K562 (cell line): Measurements from ENCODE around the gene HOXB8. TPM values are rescaled to one million over a fixed set of nuclear protein-coding genes. Genes with fewer than 3 reads are reported as not detected.

Experiments
- ATAC-seq: fragments of 200-7000 bp; cut with Tn5 transposase; 3 replicates; pipeline ENCODE4 v1.9.1; 2020; ENCODE audit warnings: moderate library complexity
- BruUV-seq: library from RNA; stranded (reverse); fragments of 400-500 nt; replicated peaks from 2 replicates; lab custom pipeline; 2021; lab: Mats Ljungman, UMichigan
- CTCF ChIA-PET: fragments of 300-600 bp; formaldehyde crosslinking; extraction: SDS; loops from one replicate; lab custom pipeline; 2021; ENCODE audit warnings: low intra/inter-chr PET ratio; lab: Yijun Ruan, JAX
- POLR2A ChIA-PET: fragments of 300-600, 350-650 bp; sonication (Branson Sonifier 250); formaldehyde crosslinking; extraction: SDS; loops from one replicate; lab custom pipeline; 2021; ENCODE audit warnings: antibody characterized with exemption, inconsistent platforms; lab: Yijun Ruan, JAX
- DNase-seq, 4 experiments: peaks; one replicate each; pipeline versions ENCODE4 v3.0.0 to v3.0.0-alpha.2; 2011 to 2018; ENCODE audit warnings: low spot score in 3 of 4, mixed read lengths in 3 of 4; ENCODE audit errors: extremely low read depth in 1 of 4
- FAIRE-seq: peaks from 2 replicates; lab custom pipeline; 2011; peaks lifted over from hg19 to GRCh38; lab: Jason Lieb, UNC
- H2AFZ ChIP-seq: 2 replicates; pipeline ENCODE4 v1.6.0; 2011; ENCODE audit warnings: low read depth, low read length, control low read depth, inconsistent platforms
- H3K27ac ChIP-seq: fragments of 200-600 bp; 3 replicates; pipeline ENCODE4 v1.8.0; 2011; ENCODE audit warnings: low read depth, mild to moderate bottlenecking, control low read depth, inconsistent platforms, low read length, moderate library complexity, mixed read lengths; ENCODE audit errors: extremely low read depth
- H3K27me3 ChIP-seq, 2 experiments: fragments of 300-600 bp in 1 of 2; 2 replicates in 1 of 2; 3 replicates in 1 of 2; pipeline versions ENCODE4 v1.6.0 to v1.8.0; 2011; ENCODE audit warnings: inconsistent platforms in 2 of 2, low read length in 2 of 2, mild to moderate bottlenecking in 1 of 2, mixed read lengths in 1 of 2, moderate library complexity in 1 of 2; ENCODE audit not compliant: control insufficient read depth in 2 of 2, insufficient read depth in 2 of 2
- H3K36me3 ChIP-seq: fragments of 300-600 bp; 3 replicates; pipeline ENCODE4 v1.8.0; 2011; ENCODE audit warnings: mild to moderate bottlenecking, low read length, inconsistent platforms; ENCODE audit not compliant: control insufficient read depth, insufficient read depth
- H3K4me1 ChIP-seq, 2 experiments: fragments of 200-600 bp in 1 of 2; replicated peaks in 1 of 2; 2 replicates in 1 of 2; 3 replicates in 1 of 2; pipeline versions ENCODE4 v1.5.1 to v1.8.0; 2011; ENCODE audit warnings: inconsistent platforms in 2 of 2, low read length in 2 of 2, mild to moderate bottlenecking in 1 of 2, mixed read lengths in 1 of 2, moderate library complexity in 1 of 2; ENCODE audit not compliant: control insufficient read depth in 2 of 2, insufficient read depth in 2 of 2
- H3K4me2 ChIP-seq: 2 replicates; pipeline ENCODE4 v1.6.1; 2011; ENCODE audit warnings: low read length, control low read depth, inconsistent platforms, mixed read lengths; ENCODE audit not compliant: insufficient read depth
- H3K4me3 ChIP-seq: fragments of 200-600 bp; sonication (generic), shearing (Covaris generic); 2 replicates; pipeline ENCODE4 v1.5.1; 2016; ENCODE audit warnings: control low read depth, inconsistent platforms
- H3K79me2 ChIP-seq: fragments of 200-600 bp; 3 replicates; pipeline ENCODE4 v1.8.0; 2011; ENCODE audit warnings: low read length, inconsistent platforms; ENCODE audit not compliant: control insufficient read depth, insufficient read depth
- H3K9ac ChIP-seq, 2 experiments: 2 replicates each; pipeline versions ENCODE4 v1.6.0 to v1.6.1; 2011; ENCODE audit warnings: low read depth in 2 of 2, low read length in 2 of 2, control low read depth in 1 of 2, inconsistent platforms in 1 of 2, mild to moderate bottlenecking in 1 of 2, mixed read lengths in 1 of 2; ENCODE audit not compliant: insufficient read depth in 1 of 2
- H3K9me1 ChIP-seq: one replicate; pipeline ENCODE4 v1.6.0; 2011; ENCODE audit warnings: inconsistent platforms, mild to moderate bottlenecking, low read length, moderate library complexity; ENCODE audit not compliant: control insufficient read depth, insufficient read depth
- H3K9me3 ChIP-seq: replicated peaks from 2 replicates; pipeline ENCODE4 v1.5.1; 2011; ENCODE audit warnings: low read depth, low read length, inconsistent platforms; ENCODE audit not compliant: control insufficient read depth, insufficient read depth
- H4K20me1 ChIP-seq: replicated peaks from 2 replicates; pipeline ENCODE4 v1.6.1; 2011; ENCODE audit warnings: low read length, inconsistent platforms, mixed read lengths; ENCODE audit not compliant: control insufficient read depth, insufficient read depth
- WGBS: fragments of 100-300 bp; shearing (Covaris generic); methylation state at CpG from one replicate; pipeline ENCODE4 v1.1.6; 2016; ENCODE audit warnings: low coverage, mixed read lengths; ENCODE audit not compliant: insufficient coverage; ENCODE audit errors: missing lambda C conversion rate; 5-methylcytosine and 5-hydroxymethylcytosine counted together
- in situ Hi-C: fragments of 300-500 bp; cut with MboI; formaldehyde crosslinking; loops from 4 replicates; pipeline ENCODE4 v1.15.0; 2018; ENCODE audit warnings: inconsistent platforms, mixed read lengths
- intact Hi-C: fragments of 100-400 bp; cut with micrococcal nuclease; formaldehyde crosslinking; loops from 2 replicates; pipeline ENCODE4 v1.14.2; 2022
- polyA plus RNA-seq, 8 experiments: library from polyadenylated mRNA; depleted of rRNA in 4 of 8; stranded (reverse) in 5 of 8; unstranded in 3 of 8; fragments of >200 nt; fragmentation: Nextera tagmentation in 2 of 8; fragmentation: Illumina TruSeq in 1 of 8; extraction: Ambion mirVana in 2 of 8; extraction: Trizol in 1 of 8; gene quantifications; 2 replicates each; pipeline versions ENCODE4 v1.2.1 to v1.2.3, GENCODE V29; 2011 to 2014; ENCODE audit warnings: inconsistent platforms in 1 of 8, missing spikeins in 1 of 8
- total RNA-seq, 7 experiments: library from RNA; depleted of rRNA in 6 of 7; stranded (reverse); fragments of >200 nt in 6 of 7; fragmentation: Illumina TruSeq in 2 of 7; extraction: Trizol in 2 of 7; gene quantifications; 2 replicates each; pipeline versions ENCODE4 v1.2.1 to v1.2.3, GENCODE V29; 2011 to 2021; ENCODE audit warnings: low replicate concordance in 1 of 7
- TF ChIP-seq, protein P1 (sequence below), 2 experiments: fragments of 450-650 bp; formaldehyde crosslinking in 1 of 2; IDR thresholded peaks; 2 replicates each; pipeline versions ENCODE4 v1.4.0 to v1.6.1; 2014 to 2020; ENCODE audit warnings: mild to moderate bottlenecking in 2 of 2, borderline replicate concordance in 1 of 2, low read depth in 1 of 2

Gene HOXB8
- total and polyA plus RNA-seq, 9 of the 15 experiments (the other 6 are each of a cell fraction or from before 2014, with no cell fraction given), result 0.52 to 23.8 (median 3.6) TPM

GRCh38 chr17:48598736-48599135 lies 16.4 kb downstream of the HOXB8 start:
- no peak overlapping the region; a peak in 1 of 4 replicates for H3K9ac ChIP-seq
- no peak overlapping the region for H2AFZ ChIP-seq
- 47% methylated on average over 7 of the region's 7 CpGs for WGBS
- no TSS peak for BruUV-seq
- no peaks in the 10 kb centered on the region; the same call in 2 of the 3 replicates for H3K36me3 ChIP-seq
- H4K20me1 ChIP-seq, result no peaks in the 10 kb centered on the region; the same call in 1 of the 2 replicates
- intact Hi-C loops (no loop called here), in situ Hi-C loops (no loop called here)
- TF ChIP-seq, protein P1, sequence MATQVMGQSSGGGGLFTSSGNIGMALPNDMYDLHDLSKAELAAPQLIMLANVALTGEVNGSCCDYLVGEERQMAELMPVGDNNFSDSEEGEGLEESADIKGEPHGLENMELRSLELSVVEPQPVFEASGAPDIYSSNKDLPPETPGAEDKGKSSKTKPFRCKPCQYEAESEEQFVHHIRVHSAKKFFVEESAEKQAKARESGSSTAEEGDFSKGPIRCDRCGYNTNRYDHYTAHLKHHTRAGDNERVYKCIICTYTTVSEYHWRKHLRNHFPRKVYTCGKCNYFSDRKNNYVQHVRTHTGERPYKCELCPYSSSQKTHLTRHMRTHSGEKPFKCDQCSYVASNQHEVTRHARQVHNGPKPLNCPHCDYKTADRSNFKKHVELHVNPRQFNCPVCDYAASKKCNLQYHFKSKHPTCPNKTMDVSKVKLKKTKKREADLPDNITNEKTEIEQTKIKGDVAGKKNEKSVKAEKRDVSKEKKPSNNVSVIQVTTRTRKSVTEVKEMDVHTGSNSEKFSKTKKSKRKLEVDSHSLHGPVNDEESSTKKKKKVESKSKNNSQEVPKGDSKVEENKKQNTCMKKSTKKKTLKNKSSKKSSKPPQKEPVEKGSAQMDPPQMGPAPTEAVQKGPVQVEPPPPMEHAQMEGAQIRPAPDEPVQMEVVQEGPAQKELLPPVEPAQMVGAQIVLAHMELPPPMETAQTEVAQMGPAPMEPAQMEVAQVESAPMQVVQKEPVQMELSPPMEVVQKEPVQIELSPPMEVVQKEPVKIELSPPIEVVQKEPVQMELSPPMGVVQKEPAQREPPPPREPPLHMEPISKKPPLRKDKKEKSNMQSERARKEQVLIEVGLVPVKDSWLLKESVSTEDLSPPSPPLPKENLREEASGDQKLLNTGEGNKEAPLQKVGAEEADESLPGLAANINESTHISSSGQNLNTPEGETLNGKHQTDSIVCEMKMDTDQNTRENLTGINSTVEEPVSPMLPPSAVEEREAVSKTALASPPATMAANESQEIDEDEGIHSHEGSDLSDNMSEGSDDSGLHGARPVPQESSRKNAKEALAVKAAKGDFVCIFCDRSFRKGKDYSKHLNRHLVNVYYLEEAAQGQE (IDR thresholded peaks at IDR 0.05; ENCODE audit: borderline replicate concordance), result no peak
- TF ChIP-seq, protein P1 (CRISPR knock-in tag; IDR thresholded peaks at IDR 0.05; ENCODE audit: low read depth), result no peak
- no peak for DNase-seq
- FAIRE-seq, result peak; percentile 11
- CTCF ChIA-PET, result no interaction called here
- H3K27me3 ChIP-seq, result no peaks in the 10 kb centered on the region
- no peaks in the 10 kb centered on the region for H3K9me3 ChIP-seq
- H3K9me1 ChIP-seq, result no peaks in the 10 kb centered on the region
- H3K4me3 ChIP-seq, result no peak overlapping the region
- H3K4me1 ChIP-seq, result peaks cover 29 to 63% of the 10 kb centered on the region in 2 experiments; a peak in 4 of 5 replicates
- POLR2A ChIA-PET, result interaction anchor here (1.1 to 2.3 kb wide), 2 partner anchors 9 to 10 kb away, joined by 5 to 10 read pairs; no protein-coding TSS in a partner anchor
- H3K4me2 ChIP-seq, result no peak overlapping the region
- no peak for ATAC-seq
- peaks cover 52% of the 10 kb centered on the region for H3K79me2 ChIP-seq
- no peak overlapping the region for H3K27ac ChIP-seq
